Measurements from ENCODE around the gene KCNH8. TPM values are rescaled to one million over a fixed set of nuclear protein-coding genes. Genes with fewer than 3 reads are reported as not detected.

Gene KCNH8
- total RNA-seq, 4 donors from 2014 or later: 0.29 to 1.0 (median 0.42) TPM

- intact Hi-C loops (cut with DNase I): no loop called here
- no peaks in the 10 kb centered on the region for H3K36me3 ChIP-seq
- no peaks in the 10 kb centered on the region for H3K4me1 ChIP-seq
- no peaks in the 10 kb centered on the region for H3K9me3 ChIP-seq
- no peaks in the 10 kb centered on the region for H3K27me3 ChIP-seq
- H3K4me3 ChIP-seq (replicated peaks in 1 of 3): no peak overlapping the region
- WGBS, 2 donors: 85 to 88% methylated on average over 1 of the region's 1 CpG
- TF ChIP-seq POLR2A (IDR thresholded peaks at IDR 0.05) (no peak), CTCF (IDR thresholded peaks at IDR 0.05) (no peak)
- no peak overlapping the region for H3K27ac ChIP-seq
- no peak for DNase-seq
These were observed 23.6 kb upstream of the KCNH8 start for GRCh38 chr3:19124752-19125151.

- Histone ChIP-seq H3K4me3 (replicated peaks in 1 of 3) (no peak overlapping the region), H3K27ac (no peak overlapping the region), H3K9me3 (no peaks in the 10 kb centered on the region), H3K4me1 (no peaks in the 10 kb centered on the region), H3K27me3 (no peaks in the 10 kb centered on the region), H3K36me3 (no peaks in the 10 kb centered on the region)
- intact Hi-C loops (cut with DNase I): no loop called here
- no peak for DNase-seq
- TF ChIP-seq POLR2A (IDR thresholded peaks at IDR 0.05) (no peak), CTCF (IDR thresholded peaks at IDR 0.05) (no peak)
- WGBS, 2 donors: 74 to 76% methylated on average over 1 of the region's 1 CpG
These were observed 8.4 kb upstream of the KCNH8 start for GRCh38 chr3:19139863-19140262.

- TF ChIP-seq CTCF (IDR thresholded peaks at IDR 0.05) (peak in 3 of 6 experiments; percentile 50 to 60 (median 55)), POLR2A (IDR thresholded peaks at IDR 0.05) (no peak)
- DNase-seq: peak; percentile 81 to 84
- no peaks in the 10 kb centered on the region for H3K27me3 ChIP-seq
- peak overlapping the region; percentile 32 to 62 (median 43) for H3K4me3 ChIP-seq (replicated peaks in 1 of 3)
- H3K9me3 ChIP-seq: no peaks in the 10 kb centered on the region
- WGBS, 2 donors: 0 to 1% methylated on average over 44 to 52 of the region's 60 CpGs
- peak overlapping the region; percentile 25 to 45 (median 35) for H3K27ac ChIP-seq
- no peaks in the 10 kb centered on the region for H3K36me3 ChIP-seq
- H3K4me1 ChIP-seq: peaks cover 0 to 10% of the 10 kb centered on the region in 2 donors
- intact Hi-C loops (cut with DNase I): no loop called here
These were observed 1.3 kb upstream of the KCNH8 start for GRCh38 chr3:19146685-19147650.

- H3K36me3 ChIP-seq: no peaks in the 10 kb centered on the region
- WGBS, 2 donors: 4% methylated on average over 12 of the region's 12 CpGs
- H3K27ac ChIP-seq: no peak overlapping the region
These were observed 420 bp downstream of the KCNH8 start for GRCh38 chr3:19148768-19149091.

More at GRCh38 chr3:19148768-19149091, 420 bp downstream of the KCNH8 start:
- Histone ChIP-seq H3K9me3 (no peaks in the 10 kb centered on the region), H3K4me3 (replicated peaks in 1 of 3) (no peak overlapping the region), H3K4me1 (peaks cover 0 to 10% of the 10 kb centered on the region in 2 donors), H3K27me3 (no peaks in the 10 kb centered on the region)
- intact Hi-C loops (cut with DNase I): no loop called here
- TF ChIP-seq CTCF (IDR thresholded peaks at IDR 0.05) (no peak), POLR2A (IDR thresholded peaks at IDR 0.05) (no peak)
- no peak for DNase-seq
